H1 (cell line): ENCODE measurements around the gene ZNF423.

Experiments used
- CBX5 ChIP-seq: fragments of 300-800, 300-1000 bp; sonication (generic); IDR thresholded peaks from 2 replicates; pipeline ENCODE4 v1.7.1; 2016; ENCODE audit warnings: antibody characterized with exemption, low read length, low read depth
- CTCF ChIP-seq, 3 experiments: IDR thresholded peaks; 1 replicate in 2 of 3; 2 replicates in 1 of 3; pipeline versions ENCODE4 v1.5.1 to v1.6.1; 2011; ENCODE audit warnings: low read length in 3 of 3, mild to moderate bottlenecking in 3 of 3, inconsistent platforms in 2 of 3, low read depth in 1 of 3, moderate library complexity in 1 of 3; ENCODE audit not compliant: insufficient read depth in 1 of 3; ENCODE audit errors: control extremely low read depth in 1 of 3
- EP300 ChIP-seq, 2 experiments: IDR thresholded peaks; 1 replicate in 1 of 2; 2 replicates in 1 of 2; pipeline ENCODE4 v1.6.1; 2011 to 2012; ENCODE audit warnings: low read depth in 2 of 2, low read length in 2 of 2, mild to moderate bottlenecking in 2 of 2, borderline replicate concordance in 1 of 2, inconsistent platforms in 1 of 2, moderate library complexity in 1 of 2
- POLR2AphosphoS5 ChIP-seq: IDR thresholded peaks from 2 replicates; pipeline ENCODE4 v1.6.1; 2011; ENCODE audit warnings: low read depth, low read length

- TF ChIP-seq CTCF (IDR thresholded peaks at IDR 0.05; ENCODE audit: control extremely low read depth in 1 of 3, insufficient read depth in 1 of 3, low read depth in 1 of 3, low read length in 3 of 3) = no peak
- TF ChIP-seq CBX5 = no peak
- no peak for TF ChIP-seq EP300 (IDR thresholded peaks at IDR 0.05; ENCODE audit: borderline replicate concordance in 1 of 2, low read depth in 2 of 2, low read length in 2 of 2)
- TF ChIP-seq POLR2AphosphoS5 = no peak
These were observed 12.1 kb upstream of the ZNF423 start for GRCh38 chr16:49867796-49868668.
